ENCODE data around the gene MRLN.

- peak in 3 of 5 experiments; percentile 15 to 20 (median 16) for TF ChIP-seq CTCF (IDR thresholded peaks at IDR 0.05)
- no peak for TF ChIP-seq POLR2A (IDR thresholded peaks at IDR 0.05)
- TF ChIP-seq EP300 (IDR thresholded peaks at IDR 0.05; ENCODE audit: low read depth): no peak
- no peak for TF ChIP-seq POLR2AphosphoS5 (IDR thresholded peaks at IDR 0.05)
Observed at GRCh38 chr10:59719374-59719773, 33.9 kb downstream of the MRLN start.
